IPS-18a (cell line): ENCODE data around the gene VWA3B.
"Not testable (repeated sequence)": the region's sequence is repeated elsewhere in the genome, so short reads cannot be mapped to it uniquely, and the experiment has no call there.

Source experiments
- H3K27ac ChIP-seq: one replicate; pipeline ENCODE4 v1.5.1; 2013; ENCODE audit warnings: low read length
- H3K27me3 ChIP-seq: one replicate; pipeline ENCODE4 v1.6.1; 2013; ENCODE audit warnings: mild to moderate bottlenecking, low read length; ENCODE audit not compliant: control insufficient read depth, insufficient read depth
- H3K36me3 ChIP-seq: one replicate; pipeline ENCODE4 v1.6.1; 2013; ENCODE audit warnings: low read depth, low read length; ENCODE audit not compliant: control insufficient read depth
- H3K4me1 ChIP-seq: one replicate; pipeline ENCODE4 v1.6.1; 2013; ENCODE audit warnings: low read depth, low read length; ENCODE audit not compliant: control insufficient read depth
- H3K4me3 ChIP-seq: one replicate; pipeline ENCODE4 v1.5.1; 2013; ENCODE audit warnings: low read length
- H3K9ac ChIP-seq: one replicate; pipeline ENCODE4 v1.6.1; 2013; ENCODE audit warnings: mild to moderate bottlenecking, low read length, moderate library complexity
- H3K9me3 ChIP-seq: one replicate; pipeline ENCODE4 v1.6.1; 2013; ENCODE audit warnings: low read depth, low read length; ENCODE audit not compliant: control insufficient read depth

Gene VWA3B

DNA sequence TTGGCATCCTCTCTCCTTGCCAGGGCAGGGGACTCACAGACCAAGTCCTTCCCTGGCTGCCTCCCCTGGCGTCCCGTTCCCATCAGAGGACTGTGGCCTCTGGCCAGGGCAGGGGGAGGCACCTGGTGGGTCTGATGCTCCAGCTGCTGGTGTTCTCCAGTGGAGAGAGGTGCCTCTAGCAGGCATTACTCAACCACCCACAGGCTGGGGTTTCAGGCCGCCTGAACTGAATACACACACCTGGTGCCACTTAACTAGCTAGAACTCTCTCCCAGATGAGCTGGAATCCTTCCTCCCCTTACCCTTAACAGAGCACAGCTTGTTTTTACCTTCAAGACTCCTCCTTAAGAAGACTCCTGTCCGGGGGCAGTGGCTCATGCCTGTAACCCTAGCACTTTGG, 221.6 kb downstream of the VWA3B start:
- Histone ChIP-seq H3K27ac (no peak overlapping the region), H3K36me3 (no peaks in the 10 kb centered on the region), H3K9ac (no peak overlapping the region), H3K4me1 (no peaks in the 10 kb centered on the region), H3K27me3 (no peaks in the 10 kb centered on the region), H3K4me3 (no peak overlapping the region), H3K9me3 (no peaks in the 10 kb centered on the region)

DNA sequence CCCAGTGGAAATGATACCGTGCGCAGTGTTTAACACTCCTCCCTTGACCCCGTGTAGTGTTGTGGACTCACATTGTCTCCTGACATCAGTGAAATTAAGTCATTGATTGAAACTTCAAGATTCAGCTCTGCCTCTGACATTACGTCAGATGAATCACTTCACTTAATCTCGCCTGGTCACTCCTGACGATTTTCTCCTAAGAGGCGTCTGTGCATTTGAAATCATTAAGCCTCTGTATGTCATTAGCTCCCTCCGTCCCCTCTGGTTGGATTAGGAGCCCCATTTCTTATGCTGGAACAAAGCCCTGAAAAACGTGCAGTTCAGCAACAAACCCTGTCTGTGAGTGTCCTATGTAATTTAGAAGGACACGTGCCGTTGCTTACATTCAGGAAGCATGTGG, 222.6 kb downstream of the VWA3B start:
- Histone ChIP-seq H3K27ac (no peak overlapping the region), H3K36me3 (no peaks in the 10 kb centered on the region), H3K9me3 (no peaks in the 10 kb centered on the region), H3K27me3 (no peaks in the 10 kb centered on the region), H3K9ac (no peak overlapping the region), H3K4me1 (no peaks in the 10 kb centered on the region), H3K4me3 (no peak overlapping the region)

DNA sequence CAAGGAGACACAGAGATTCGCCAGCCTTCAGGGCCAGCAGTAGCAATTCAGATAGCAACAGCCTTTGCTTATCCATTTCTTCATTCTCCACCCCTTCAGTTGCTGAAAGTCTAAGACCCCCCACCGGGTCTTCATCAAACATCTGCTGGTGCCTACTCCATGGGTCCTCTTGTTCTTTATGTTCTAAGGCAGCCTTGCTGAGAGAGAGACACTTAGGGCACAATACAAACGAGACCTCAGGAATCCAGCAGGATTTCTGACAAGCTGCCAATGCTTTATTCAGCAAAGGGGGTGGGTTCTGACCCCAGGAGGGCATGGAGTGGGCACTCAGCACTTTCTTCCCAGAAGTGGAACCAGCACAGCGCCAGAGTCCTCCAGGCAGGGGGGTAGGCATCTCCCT, 223.0 kb downstream of the VWA3B start:
- no peaks in the 10 kb centered on the region for H3K9me3 ChIP-seq
- H3K27ac ChIP-seq: no peak overlapping the region
- no peaks in the 10 kb centered on the region for H3K27me3 ChIP-seq
- no peaks in the 10 kb centered on the region for H3K4me1 ChIP-seq
- no peak overlapping the region for H3K9ac ChIP-seq
- no peaks in the 10 kb centered on the region for H3K36me3 ChIP-seq
- H3K4me3 ChIP-seq: no peak overlapping the region

DNA sequence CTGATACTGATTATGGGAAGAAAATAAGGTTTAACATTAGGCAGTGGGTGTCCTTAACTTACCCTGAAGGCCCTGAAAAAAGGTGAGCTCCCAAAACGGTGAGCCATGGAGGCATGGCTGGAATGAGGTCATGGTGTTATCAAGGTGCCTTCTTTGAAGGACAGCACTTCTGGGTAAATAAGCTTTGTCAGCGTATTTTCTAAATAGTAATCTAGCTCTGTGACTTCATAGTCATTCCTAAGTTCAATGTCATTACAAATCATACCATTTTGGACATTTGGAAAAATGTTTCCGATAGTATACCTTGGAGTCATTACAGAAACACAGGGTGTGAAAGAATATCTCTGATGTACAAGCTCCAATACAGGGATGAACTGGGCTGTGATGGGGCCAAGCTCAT, 224.1 kb downstream of the VWA3B start:
- Histone ChIP-seq H3K36me3 (no peaks in the 10 kb centered on the region), H3K4me3 (no peak overlapping the region), H3K27me3 (no peaks in the 10 kb centered on the region), H3K27ac (no peak overlapping the region), H3K9me3 (no peaks in the 10 kb centered on the region), H3K9ac (no peak overlapping the region), H3K4me1 (no peaks in the 10 kb centered on the region)

DNA sequence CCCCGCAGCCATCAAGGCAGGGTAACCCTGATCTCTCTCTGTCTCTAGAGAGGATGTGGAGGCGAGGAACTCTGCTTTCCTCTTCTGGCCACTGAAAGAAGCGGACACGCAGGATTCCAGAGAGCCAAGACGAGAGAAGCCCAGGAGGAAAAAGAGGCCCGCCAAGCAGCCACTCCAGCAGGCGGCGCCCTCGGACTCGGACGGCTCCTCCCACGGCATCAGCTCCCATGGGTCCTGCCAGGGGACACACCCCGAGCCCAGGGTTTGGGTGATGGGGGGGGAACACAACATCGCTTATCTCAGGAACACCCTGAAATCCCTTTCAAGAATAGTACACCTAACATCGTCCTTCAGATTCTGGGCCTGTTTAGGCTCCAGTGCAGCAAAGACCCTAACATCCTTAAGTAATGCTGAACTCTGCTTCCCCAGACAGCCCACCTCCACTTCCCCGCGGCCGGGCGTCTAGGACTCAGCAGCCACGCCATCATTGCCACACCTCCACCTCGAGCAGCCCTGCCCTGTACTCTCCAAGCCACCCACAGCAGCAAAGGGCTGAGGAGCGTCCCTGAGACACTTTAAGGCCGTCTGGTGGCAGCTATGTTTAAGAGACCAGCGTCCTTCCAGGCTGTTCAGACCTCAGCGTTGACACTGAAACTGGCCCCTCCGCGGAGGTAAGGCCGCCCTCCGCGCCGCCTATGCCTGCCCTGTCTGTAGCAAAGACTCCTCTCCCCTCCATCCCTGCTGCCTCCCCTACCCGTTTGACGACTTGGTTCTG, 225.0 kb downstream of the VWA3B start:
- peaks cover 6% of the 10 kb centered on the region for H3K4me1 ChIP-seq

DNA sequence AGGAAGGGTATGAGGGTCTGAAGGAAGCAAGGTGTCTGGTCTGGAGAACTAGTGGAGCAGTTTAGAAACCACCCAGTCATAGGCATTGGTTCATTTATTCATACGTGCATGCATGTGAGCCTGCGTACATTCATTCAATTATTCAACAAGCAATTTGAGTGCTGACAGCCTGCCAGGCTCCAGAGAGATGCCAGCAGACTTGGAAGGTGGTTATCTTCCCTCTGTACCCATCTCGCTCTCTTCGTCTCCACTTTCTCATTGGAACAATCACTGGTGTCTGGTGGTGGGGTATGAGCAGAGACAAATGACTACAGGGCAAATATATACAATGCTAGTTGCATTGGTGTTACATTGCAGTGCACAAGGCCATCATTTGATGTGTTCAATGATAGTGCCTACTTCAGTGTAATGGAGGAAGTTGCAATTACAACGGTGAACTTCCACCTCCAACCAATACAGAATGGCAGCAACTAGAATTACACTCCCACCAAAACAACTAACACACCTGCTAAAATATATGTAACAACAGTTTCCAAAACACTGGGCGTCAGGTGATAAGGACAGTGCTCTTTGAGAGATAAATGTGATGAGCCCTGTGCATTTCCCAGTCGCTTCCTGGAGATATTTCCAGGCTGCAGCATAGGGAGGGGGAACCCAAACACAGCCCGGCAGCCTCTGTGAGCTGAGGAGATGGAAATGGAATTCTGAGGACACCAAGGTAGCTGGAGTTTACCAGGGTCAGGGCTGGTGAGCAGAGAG, 226.7 kb downstream of the VWA3B start:
- H3K36me3 ChIP-seq: no peaks in the 10 kb centered on the region
- no peaks in the 10 kb centered on the region for H3K9me3 ChIP-seq
- no peak overlapping the region for H3K9ac ChIP-seq
- H3K4me3 ChIP-seq: no peak overlapping the region
- peaks cover 13% of the 10 kb centered on the region for H3K4me1 ChIP-seq
- H3K27ac ChIP-seq: no peak overlapping the region
- H3K27me3 ChIP-seq: no peaks in the 10 kb centered on the region

More for the DNA sequence above, 225.0 kb downstream of the VWA3B start:
- no peak overlapping the region for H3K27ac ChIP-seq
- no peak overlapping the region for H3K9ac ChIP-seq
- H3K27me3 ChIP-seq: no peaks in the 10 kb centered on the region
- H3K9me3 ChIP-seq: no peaks in the 10 kb centered on the region
- no peaks in the 10 kb centered on the region for H3K36me3 ChIP-seq
- no peak overlapping the region for H3K4me3 ChIP-seq

DNA sequence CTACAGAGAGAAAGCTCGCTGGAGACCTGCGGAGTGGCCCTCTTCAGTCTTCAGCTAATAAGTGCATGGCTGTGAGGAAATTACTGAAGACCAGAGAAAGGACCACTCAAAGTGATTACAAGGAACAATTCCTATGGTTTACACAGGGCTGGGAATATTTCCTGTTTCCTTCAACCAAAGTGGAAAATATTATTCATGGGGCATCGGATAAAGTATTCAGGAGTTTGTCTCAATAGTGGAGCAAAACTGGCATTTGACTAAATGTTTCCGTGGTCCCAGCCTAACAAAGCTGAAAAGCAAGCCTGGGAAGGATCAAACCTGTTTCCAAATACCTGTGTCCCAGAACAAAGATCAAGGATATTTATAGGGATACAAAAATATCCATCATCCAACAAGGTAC, 227.3 kb downstream of the VWA3B start:
- no peak overlapping the region for H3K27ac ChIP-seq
- no peaks in the 10 kb centered on the region for H3K9me3 ChIP-seq

DNA sequence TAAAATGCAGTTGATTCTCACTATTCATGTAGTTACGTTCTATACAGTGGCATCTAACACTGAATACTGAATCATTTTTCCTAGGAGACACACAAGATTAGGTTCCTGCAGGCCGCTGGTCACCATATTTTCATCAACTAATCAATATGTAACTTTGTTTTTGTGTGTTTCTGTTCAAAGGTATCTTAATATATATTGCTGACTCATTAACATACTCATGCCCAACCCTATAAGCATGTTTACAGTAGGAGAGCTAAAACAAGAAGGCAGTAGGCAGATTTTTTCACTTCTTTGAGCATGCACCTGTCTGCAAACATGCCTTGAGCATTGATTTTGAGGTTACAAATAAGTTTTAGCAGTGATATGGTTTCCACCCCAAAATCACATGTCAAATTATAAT, 229.0 kb downstream of the VWA3B start:
- H3K9me3 ChIP-seq: peaks cover 13% of the 10 kb centered on the region
- no peak overlapping the region for H3K27ac ChIP-seq
- no peak overlapping the region for H3K9ac ChIP-seq
- H3K4me3 ChIP-seq: no peak overlapping the region
- H3K36me3 ChIP-seq: no peaks in the 10 kb centered on the region
- no peaks in the 10 kb centered on the region for H3K27me3 ChIP-seq
- H3K4me1 ChIP-seq: peaks cover 13% of the 10 kb centered on the region

More for the DNA sequence above, 227.3 kb downstream of the VWA3B start:
- H3K4me3 ChIP-seq: no peak overlapping the region
- peaks cover 13% of the 10 kb centered on the region for H3K4me1 ChIP-seq
- H3K27me3 ChIP-seq: no peaks in the 10 kb centered on the region
- H3K9ac ChIP-seq: no peak overlapping the region
- H3K36me3 ChIP-seq: no peaks in the 10 kb centered on the region

DNA sequence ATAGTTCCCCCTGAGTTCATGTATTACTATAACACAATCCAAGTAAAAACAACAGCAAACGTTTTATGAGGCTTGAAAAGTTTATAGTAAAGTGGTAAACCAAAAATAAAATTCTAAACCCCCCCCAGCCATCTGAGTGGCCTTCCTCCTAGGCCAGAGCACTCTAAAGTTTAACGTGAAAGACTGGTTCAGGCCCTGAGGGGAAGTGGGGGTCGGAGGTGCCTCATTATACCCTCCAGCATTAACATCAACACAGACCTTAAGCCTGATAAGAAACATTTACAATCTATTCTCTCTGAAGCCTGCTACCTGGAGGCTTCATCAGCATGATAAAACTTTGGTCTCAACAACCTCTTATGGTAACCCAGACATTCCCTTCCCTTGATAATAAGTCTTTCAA, 230.2 kb downstream of the VWA3B start:
- no peaks in the 10 kb centered on the region for H3K27me3 ChIP-seq
- no peak overlapping the region for H3K4me3 ChIP-seq
- no peak overlapping the region for H3K9ac ChIP-seq
- peaks cover 13% of the 10 kb centered on the region for H3K4me1 ChIP-seq
- H3K27ac ChIP-seq: no peak overlapping the region
- no peaks in the 10 kb centered on the region for H3K36me3 ChIP-seq
- H3K9me3 ChIP-seq: peaks cover 20% of the 10 kb centered on the region

DNA sequence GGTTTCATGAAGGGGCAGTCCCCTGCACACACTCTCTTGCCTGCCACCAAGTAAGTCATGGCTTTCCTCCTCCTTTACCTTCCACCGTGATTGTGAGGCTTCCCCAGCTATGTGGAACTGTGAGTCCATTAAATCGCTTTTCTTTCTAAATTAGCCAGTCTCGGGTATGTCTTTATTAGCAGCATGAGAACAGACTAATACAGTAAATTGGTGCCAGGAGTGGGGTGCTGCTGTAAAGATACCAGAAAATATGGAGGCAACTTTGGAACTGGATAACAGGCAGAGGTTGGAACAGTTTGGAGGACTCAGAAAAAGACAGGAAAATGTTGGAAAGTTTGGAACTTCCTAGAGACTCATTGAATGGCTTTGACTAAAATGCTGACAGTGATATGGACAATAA, 233.2 kb downstream of the VWA3B start:
- not testable (repeated sequence) for H3K36me3 ChIP-seq, H3K27ac ChIP-seq, H3K27me3 ChIP-seq, H3K9ac ChIP-seq, H3K4me3 ChIP-seq
- H3K4me1 ChIP-seq: peaks cover 13% of the 10 kb centered on the region
- peaks cover 23% of the 10 kb centered on the region for H3K9me3 ChIP-seq

DNA sequence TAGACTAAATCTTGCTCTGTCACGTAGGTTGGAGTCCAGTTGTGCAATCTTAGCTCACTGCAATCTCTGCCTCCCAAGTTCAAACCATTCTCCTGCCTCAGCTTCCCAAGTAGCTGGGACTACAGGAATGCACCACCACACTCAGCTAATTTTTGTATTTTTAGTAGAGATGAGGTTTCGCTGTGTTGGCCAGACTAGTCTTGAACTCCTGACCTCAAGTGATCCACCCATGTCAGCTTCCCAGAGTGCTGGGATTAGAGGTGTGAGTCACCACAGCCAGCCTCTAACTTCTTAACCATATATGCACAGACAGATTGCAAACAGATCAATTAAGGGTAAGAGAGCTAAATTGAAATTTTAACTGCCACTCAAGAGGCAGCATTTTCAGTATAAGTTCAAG, 237.2 kb downstream of the VWA3B start:
- Histone ChIP-seq H3K36me3 (no peaks in the 10 kb centered on the region), H3K4me3 (no peak overlapping the region), H3K27me3 (no peaks in the 10 kb centered on the region), H3K9me3 (peaks cover 30% of the 10 kb centered on the region), H3K27ac (no peak overlapping the region), H3K9ac (no peak overlapping the region), H3K4me1 (no peaks in the 10 kb centered on the region)

DNA sequence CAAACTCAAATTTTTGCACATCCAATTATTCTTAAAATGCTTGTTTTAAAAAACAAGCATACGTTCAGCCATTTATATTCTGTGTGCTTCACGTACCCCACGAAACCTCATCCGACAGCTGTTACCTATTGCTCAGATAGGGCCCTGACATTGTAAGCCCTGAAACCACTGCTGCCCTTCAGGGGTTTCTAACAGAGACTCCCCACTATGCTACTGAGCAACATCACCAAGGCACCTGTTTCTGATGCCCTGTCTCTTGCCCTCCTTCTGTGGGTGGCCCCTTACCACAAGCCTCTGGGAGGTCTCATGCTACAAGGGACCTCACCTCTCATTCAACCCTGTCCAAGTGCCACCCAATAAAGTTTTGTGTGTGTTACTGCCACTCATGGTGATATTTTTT, 240.8 kb downstream of the VWA3B start:
- no peaks in the 10 kb centered on the region for H3K36me3 ChIP-seq
- no peak overlapping the region for H3K27ac ChIP-seq
- no peak overlapping the region for H3K4me3 ChIP-seq
- H3K9ac ChIP-seq: no peak overlapping the region
- peaks cover 7% of the 10 kb centered on the region for H3K9me3 ChIP-seq
- H3K27me3 ChIP-seq: no peaks in the 10 kb centered on the region
- no peaks in the 10 kb centered on the region for H3K4me1 ChIP-seq
